Measurements from ENCODE around the gene FTO.

The FTO gene

DNA sequence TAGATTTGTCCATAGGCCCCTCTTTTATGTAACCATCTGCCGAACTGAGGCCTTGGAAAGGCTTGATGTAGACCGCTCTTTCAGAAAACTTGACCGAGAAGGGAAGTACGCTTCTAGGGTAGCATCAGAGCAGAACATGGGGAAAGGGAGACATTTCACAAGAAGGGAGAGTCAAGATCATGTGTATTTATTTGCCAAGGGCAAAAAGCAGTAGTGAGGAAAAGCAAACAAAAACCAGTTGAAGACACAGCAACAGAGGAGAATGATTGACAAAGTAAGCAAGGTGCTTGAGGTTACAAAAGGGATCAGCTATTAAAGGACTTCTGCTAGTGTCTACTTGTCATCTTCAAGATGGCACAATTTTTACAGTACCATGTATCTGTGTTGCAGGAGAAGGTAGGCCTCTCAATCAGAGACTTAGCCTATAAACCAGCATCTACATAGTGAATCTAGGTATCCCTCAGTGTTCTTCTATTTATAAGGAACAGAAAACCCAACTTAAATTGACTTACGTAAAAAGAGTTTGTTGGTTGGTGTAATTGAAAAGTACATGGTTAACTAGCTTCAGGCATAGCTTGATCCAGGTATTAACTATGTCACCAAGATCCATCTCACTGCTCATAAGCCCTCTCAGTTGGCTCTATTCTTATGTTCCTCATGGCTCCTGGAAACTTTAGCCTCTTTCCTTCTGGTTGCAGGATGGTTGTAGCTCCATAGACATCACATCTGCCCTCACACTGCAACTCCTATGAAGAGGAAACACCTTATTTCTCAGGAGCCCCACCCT lies 294.3 kb downstream of the FTO start:
- DNase-seq (ENCODE audit: extremely low read depth, low read depth): no peak
- no peak overlapping the region for H3K4me3 ChIP-seq (replicated peaks; ENCODE audit: low read depth, low read length)
- TF ChIP-seq, protein P1, sequence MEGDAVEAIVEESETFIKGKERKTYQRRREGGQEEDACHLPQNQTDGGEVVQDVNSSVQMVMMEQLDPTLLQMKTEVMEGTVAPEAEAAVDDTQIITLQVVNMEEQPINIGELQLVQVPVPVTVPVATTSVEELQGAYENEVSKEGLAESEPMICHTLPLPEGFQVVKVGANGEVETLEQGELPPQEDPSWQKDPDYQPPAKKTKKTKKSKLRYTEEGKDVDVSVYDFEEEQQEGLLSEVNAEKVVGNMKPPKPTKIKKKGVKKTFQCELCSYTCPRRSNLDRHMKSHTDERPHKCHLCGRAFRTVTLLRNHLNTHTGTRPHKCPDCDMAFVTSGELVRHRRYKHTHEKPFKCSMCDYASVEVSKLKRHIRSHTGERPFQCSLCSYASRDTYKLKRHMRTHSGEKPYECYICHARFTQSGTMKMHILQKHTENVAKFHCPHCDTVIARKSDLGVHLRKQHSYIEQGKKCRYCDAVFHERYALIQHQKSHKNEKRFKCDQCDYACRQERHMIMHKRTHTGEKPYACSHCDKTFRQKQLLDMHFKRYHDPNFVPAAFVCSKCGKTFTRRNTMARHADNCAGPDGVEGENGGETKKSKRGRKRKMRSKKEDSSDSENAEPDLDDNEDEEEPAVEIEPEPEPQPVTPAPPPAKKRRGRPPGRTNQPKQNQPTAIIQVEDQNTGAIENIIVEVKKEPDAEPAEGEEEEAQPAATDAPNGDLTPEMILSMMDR (IDR thresholded peaks at IDR 0.05; ENCODE audit: low read depth, low read length, missing control alignments): no peak

DNA sequence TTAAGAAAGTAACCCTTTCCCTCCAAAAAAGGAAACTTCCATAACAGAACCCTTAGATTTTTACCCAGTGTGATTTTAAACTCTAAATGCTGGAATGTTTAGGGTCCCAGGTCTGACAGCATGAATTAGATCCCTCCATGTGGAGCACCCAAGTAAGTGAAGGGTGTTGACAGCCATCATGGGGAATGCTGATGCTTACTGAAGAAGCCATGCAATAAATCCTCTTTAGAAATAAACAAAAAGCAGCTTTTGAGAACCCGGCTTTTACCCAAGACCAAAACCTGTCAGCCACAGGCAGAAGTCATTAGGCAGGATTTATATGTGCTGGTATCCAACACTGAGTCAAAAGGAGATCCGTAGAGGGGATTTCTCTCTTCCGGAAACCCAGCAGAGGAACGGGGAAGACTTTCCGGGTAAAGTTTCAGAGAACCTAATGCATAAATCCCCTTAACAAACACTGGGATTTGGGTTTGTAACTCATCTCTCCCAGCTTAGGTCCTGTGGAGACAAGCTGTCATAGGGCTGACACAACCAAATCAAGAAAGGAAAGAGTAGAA lies 295.1 kb downstream of the FTO start:
- TF ChIP-seq, protein P1 (IDR thresholded peaks at IDR 0.05; ENCODE audit: low read depth, low read length, missing control alignments): no peak
- no peak for DNase-seq (ENCODE audit: extremely low read depth, low read depth)
- H3K4me3 ChIP-seq (replicated peaks; ENCODE audit: low read depth, low read length): no peak overlapping the region

DNA sequence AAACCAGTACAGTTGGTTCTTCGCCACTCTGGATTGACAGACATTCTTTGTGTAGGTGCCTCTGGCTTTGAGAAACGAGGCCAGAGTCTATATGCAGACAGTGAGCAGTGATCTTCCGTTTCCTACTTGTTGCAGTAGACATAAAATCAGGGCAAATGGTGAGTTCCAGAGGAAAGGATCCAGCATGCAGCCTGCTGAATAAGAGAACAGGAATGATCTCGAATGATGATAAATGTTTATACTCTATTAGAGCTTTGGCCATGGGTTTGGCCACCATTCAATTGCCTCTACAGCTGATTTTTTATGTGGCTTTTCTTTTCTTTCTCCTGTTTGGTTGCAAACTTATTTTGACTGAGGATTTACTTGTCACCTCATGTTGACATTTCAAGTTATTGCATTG lies 295.9 kb downstream of the FTO start:
- TF ChIP-seq, protein P1 (IDR thresholded peaks at IDR 0.05; ENCODE audit: low read depth, low read length, missing control alignments): no peak
- DNase-seq (ENCODE audit: extremely low read depth, low read depth): no peak
- no peak overlapping the region for H3K4me3 ChIP-seq (replicated peaks; ENCODE audit: low read depth, low read length)

DNA sequence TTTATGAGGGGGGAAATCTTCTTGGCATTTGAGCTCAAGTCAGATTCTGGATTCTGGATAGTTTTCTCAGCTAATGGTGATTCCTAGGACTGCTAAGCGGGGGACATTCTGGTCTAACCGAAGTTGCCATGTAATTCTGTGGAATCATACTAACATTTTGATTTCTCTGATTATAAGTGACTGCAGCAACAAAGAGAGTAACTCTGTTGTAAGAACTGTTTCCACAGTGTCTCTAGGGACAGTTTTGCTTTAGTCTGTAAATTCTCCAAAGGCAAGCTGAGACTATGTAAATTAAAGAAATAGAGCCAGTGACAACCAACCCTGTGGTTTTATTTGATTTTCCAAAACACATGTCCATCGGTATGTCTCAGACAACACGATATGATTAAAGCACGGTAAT lies 296.4 kb downstream of the FTO start:
- TF ChIP-seq, protein P1 (IDR thresholded peaks at IDR 0.05; ENCODE audit: low read depth, low read length, missing control alignments): no peak
- no peak overlapping the region for H3K4me3 ChIP-seq (replicated peaks; ENCODE audit: low read depth, low read length)
- DNase-seq (ENCODE audit: extremely low read depth, low read depth): no peak

DNA sequence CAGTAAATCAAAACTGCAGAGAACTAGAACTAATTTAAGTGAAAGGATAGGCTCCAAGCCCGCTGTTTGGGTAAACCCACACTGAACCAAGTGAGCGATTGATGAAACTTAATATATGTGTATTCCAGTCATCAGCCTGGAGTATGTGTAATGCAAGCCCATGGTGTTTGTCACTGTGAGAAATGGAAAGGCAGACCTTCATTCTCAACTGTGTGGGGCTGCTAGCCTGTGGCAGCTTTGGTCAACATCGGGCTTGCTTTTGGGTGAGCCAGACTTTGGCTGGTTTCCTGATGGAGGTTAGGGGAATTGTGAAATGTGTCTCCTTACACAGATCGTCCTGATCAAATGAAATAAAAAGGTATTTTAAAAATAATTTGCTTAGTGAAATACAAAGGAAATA lies 302.7 kb downstream of the FTO start:
- DNase-seq (ENCODE audit: extremely low read depth, low read depth): no peak
- TF ChIP-seq, protein P1 (IDR thresholded peaks at IDR 0.05; ENCODE audit: low read depth, low read length, missing control alignments): no peak

DNA sequence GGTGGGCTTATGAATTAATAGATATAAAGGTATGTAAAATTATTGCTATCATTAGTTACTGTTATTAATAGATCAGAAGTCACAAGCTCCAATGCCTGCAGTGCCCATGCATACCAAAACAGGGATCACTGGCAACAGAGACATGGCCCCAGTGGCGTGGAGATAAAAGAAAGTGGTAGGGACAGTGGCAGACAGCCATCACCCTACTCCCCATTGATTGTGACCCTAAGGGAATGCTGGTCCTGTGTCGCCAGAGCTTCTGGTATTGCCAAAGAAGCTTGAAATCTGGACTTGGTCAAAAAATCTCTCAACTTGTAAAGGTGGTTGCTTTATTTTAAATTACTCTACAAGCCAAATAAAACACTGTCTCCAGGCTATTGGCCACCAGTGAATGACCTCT lies 303.5 kb downstream of the FTO start:
- TF ChIP-seq, protein P1 (IDR thresholded peaks at IDR 0.05; ENCODE audit: low read depth, low read length, missing control alignments): no peak
- no peak for DNase-seq (ENCODE audit: extremely low read depth, low read depth)
- H3K4me3 ChIP-seq (replicated peaks; ENCODE audit: low read depth, low read length): no peak overlapping the region

More for the DNA sequence above, 302.7 kb downstream of the FTO start:
- H3K4me3 ChIP-seq (replicated peaks; ENCODE audit: low read depth, low read length): no peak overlapping the region

All from HFF-Myc (cell line).